ENCODE measurements around the gene PHLPP1. TPM values are rescaled to one million over a fixed set of nuclear protein-coding genes. Genes with fewer than 3 reads are reported as not detected.

Gene PHLPP1
- total and polyA plus RNA-seq, 2 of the 4 experiments (the other 2 are of a cell fraction): 3.3 to 3.6 TPM

DNA sequence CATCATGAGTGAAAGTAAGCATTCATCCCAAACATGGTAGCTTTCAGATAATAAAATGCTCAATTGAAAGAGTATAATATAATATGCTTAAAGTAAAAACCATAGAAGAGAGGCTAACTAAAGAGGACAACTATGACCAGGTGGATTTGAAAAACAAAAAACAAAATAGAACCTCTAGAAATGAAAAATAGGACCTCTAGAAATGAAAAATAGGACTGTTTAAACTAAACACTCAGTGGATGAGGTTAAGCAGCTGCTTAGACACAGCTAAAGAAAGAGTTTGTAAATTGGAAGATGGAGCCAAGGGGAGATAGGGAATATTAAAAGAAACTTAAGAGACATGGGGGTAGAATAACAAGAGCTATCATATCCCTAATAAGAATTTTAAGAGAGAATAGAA, 302.6 kb downstream of the PHLPP1 start:
- Histone ChIP-seq H2BK120ac (ENCODE audit: low read depth, low read length) (no peak overlapping the region), H4K8ac (ENCODE audit: low read depth in 2 of 2, low read length in 2 of 2) (no peak overlapping the region), H3K4me2 (ENCODE audit: low read depth, low read length) (no peak overlapping the region), H2AK5ac (ENCODE audit: low read depth, low read length) (no peak overlapping the region), H2BK20ac (ENCODE audit: low read depth, low read length) (no peak overlapping the region), H4K5ac (ENCODE audit: low read depth, low read length) (no peak overlapping the region), H3K18ac (ENCODE audit: low read depth, low read length) (no peak overlapping the region), H3K9me3 (ENCODE audit: control insufficient read depth, insufficient read depth, low read length) (no peaks in the 10 kb centered on the region), H2AK9ac (replicated peaks; ENCODE audit: low read depth, low read length, poor library complexity) (no peak overlapping the region), H3K56ac (ENCODE audit: extremely low read depth, insufficient read depth, low read length) (no peak overlapping the region), H3K27me3 (ENCODE audit: control insufficient read depth, insufficient read depth, low read length) (peaks cover 11% of the 10 kb centered on the region), H2BK5ac (ENCODE audit: low read depth, low read length, poor library complexity, severe bottlenecking) (no peak overlapping the region), H3K79me1 (ENCODE audit: low read depth in 1 of 2, low read length in 2 of 2) (no peaks in the 10 kb centered on the region), H3K14ac (replicated peaks; ENCODE audit: low read depth, low read length) (no peak overlapping the region), H3K27ac (ENCODE audit: insufficient read depth, low read length) (no peak overlapping the region), H3K23ac (ENCODE audit: low read depth, low read length) (no peak overlapping the region), H2AFZ (replicated peaks; ENCODE audit: low read length, poor library complexity) (no peak overlapping the region), H2BK15ac (ENCODE audit: low read depth, low read length) (no peak overlapping the region), H3K9ac (ENCODE audit: low read depth, low read length) (no peak overlapping the region), H3K4me3 (ENCODE audit: insufficient read depth, low read depth, low read length) (no peak overlapping the region), H4K20me1 (ENCODE audit: insufficient read depth, low read length) (no peaks in the 10 kb centered on the region), H3K36me3 (ENCODE audit: control insufficient read depth, insufficient read depth, low read length) (no peaks in the 10 kb centered on the region), H4K91ac (ENCODE audit: insufficient read depth, low read depth, low read length) (no peak overlapping the region), H3K4ac (ENCODE audit: low read depth, low read length) (no peak overlapping the region), H3K4me1 (ENCODE audit: control insufficient read depth, insufficient read depth, low read length) (no peaks in the 10 kb centered on the region), H3K9me1 (ENCODE audit: insufficient read depth, low read length) (no peaks in the 10 kb centered on the region)
- TF ChIP-seq RAD21 (IDR thresholded peaks at IDR 0.05; ENCODE audit: low read length): no peak
- no peak for TF ChIP-seq RCOR1 (IDR thresholded peaks at IDR 0.05; ENCODE audit: insufficient replicate concordance, low read length)
- TF ChIP-seq NFE2L2 (IDR thresholded peaks at IDR 0.05; ENCODE audit: low read depth, low read length): no peak
- TF ChIP-seq CEBPB (IDR thresholded peaks at IDR 0.05; ENCODE audit: low read depth, low read length): no peak
- TF ChIP-seq, protein P1, sequence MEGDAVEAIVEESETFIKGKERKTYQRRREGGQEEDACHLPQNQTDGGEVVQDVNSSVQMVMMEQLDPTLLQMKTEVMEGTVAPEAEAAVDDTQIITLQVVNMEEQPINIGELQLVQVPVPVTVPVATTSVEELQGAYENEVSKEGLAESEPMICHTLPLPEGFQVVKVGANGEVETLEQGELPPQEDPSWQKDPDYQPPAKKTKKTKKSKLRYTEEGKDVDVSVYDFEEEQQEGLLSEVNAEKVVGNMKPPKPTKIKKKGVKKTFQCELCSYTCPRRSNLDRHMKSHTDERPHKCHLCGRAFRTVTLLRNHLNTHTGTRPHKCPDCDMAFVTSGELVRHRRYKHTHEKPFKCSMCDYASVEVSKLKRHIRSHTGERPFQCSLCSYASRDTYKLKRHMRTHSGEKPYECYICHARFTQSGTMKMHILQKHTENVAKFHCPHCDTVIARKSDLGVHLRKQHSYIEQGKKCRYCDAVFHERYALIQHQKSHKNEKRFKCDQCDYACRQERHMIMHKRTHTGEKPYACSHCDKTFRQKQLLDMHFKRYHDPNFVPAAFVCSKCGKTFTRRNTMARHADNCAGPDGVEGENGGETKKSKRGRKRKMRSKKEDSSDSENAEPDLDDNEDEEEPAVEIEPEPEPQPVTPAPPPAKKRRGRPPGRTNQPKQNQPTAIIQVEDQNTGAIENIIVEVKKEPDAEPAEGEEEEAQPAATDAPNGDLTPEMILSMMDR (conservative IDR thresholded peaks at IDR 0.05; ENCODE audit: low read depth, low read length): no peak
- no peak for TF ChIP-seq MAFK (IDR thresholded peaks at IDR 0.05; ENCODE audit: low read depth, low read length)
- TF ChIP-seq MXI1 (IDR thresholded peaks at IDR 0.05; ENCODE audit: borderline replicate concordance, low read depth, low read length): no peak
- TF ChIP-seq, protein P2, sequence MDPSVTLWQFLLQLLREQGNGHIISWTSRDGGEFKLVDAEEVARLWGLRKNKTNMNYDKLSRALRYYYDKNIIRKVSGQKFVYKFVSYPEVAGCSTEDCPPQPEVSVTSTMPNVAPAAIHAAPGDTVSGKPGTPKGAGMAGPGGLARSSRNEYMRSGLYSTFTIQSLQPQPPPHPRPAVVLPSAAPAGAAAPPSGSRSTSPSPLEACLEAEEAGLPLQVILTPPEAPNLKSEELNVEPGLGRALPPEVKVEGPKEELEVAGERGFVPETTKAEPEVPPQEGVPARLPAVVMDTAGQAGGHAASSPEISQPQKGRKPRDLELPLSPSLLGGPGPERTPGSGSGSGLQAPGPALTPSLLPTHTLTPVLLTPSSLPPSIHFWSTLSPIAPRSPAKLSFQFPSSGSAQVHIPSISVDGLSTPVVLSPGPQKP (IDR thresholded peaks at IDR 0.05; ENCODE audit: borderline replicate concordance, low read depth, low read length): no peak
- TF ChIP-seq SMC3 (IDR thresholded peaks at IDR 0.05; ENCODE audit: low read depth, low read length): no peak
- TF ChIP-seq, protein P3, sequence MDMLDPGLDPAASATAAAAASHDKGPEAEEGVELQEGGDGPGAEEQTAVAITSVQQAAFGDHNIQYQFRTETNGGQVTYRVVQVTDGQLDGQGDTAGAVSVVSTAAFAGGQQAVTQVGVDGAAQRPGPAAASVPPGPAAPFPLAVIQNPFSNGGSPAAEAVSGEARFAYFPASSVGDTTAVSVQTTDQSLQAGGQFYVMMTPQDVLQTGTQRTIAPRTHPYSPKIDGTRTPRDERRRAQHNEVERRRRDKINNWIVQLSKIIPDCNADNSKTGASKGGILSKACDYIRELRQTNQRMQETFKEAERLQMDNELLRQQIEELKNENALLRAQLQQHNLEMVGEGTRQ (IDR thresholded peaks at IDR 0.05; ENCODE audit: low read depth, low read length): no peak
- TF ChIP-seq BHLHE40 (IDR thresholded peaks at IDR 0.05; ENCODE audit: low read depth, low read length): no peak
- no peak for TF ChIP-seq FOS (IDR thresholded peaks at IDR 0.05; ENCODE audit: low read depth, low read length)
- no peak for TF ChIP-seq MAZ (IDR thresholded peaks at IDR 0.05; ENCODE audit: borderline replicate concordance, low read depth, low read length)
- TF ChIP-seq POLR2A (IDR thresholded peaks at IDR 0.05; ENCODE audit: low read depth, low read length): no peak
- TF ChIP-seq RFX5 (IDR thresholded peaks at IDR 0.05; ENCODE audit: low read depth, low read length): no peak
- TF ChIP-seq CHD1 (IDR thresholded peaks at IDR 0.05; ENCODE audit: low read depth, low read length): no peak
- DNase-seq (no peak), ATAC-seq (ENCODE audit: low read depth) (no peak)
- POLR2A ChIA-PET (ENCODE audit: unreplicated experiment): no interaction called here
- in situ Hi-C loops (cut with MboI; ENCODE audit: low sequenced_read_pairs) (loop anchor here (5.0 kb wide), 2 partner anchors 304 to 419 kb away; no protein-coding TSS in a partner anchor), dilution Hi-C loops (cut with HindIII; ENCODE audit: low sequenced_read_pairs, unreplicated experiment) (no loop called here), intact Hi-C loops (cut with micrococcal nuclease) (loop anchor here (2.0 to 10.0 kb wide), 3 partner anchors 99 to 827 kb away; no protein-coding TSS in a partner anchor)
- CTCF ChIA-PET: interaction anchor here (1.7 kb wide), 1 partner anchor 102 kb away, joined by 4 read pairs; no protein-coding TSS in a partner anchor
- no TSS peak for BruUV-seq (replicated peaks)

Data from IMR-90 (cell line).